Stimulated activated CD4-positive, alpha-beta T cell treated with anti-CD3 and anti-CD28 coated beads, Interleukin-15, amount 100 ng/mL, for 48 hours (primary cell): Measurements from ENCODE around the gene ADCY2.

Experiments
- DNase-seq, 2 donors: peaks; one replicate each; pipeline ENCODE4 v3.0.0-alpha.2; 2020; ENCODE audit warnings: low read depth in 2 of 2

Gene ADCY2

GRCh38 chr5:7503564-7503963 lies 107.6 kb downstream of the ADCY2 start:
- DNase-seq, result no peak

GRCh38 chr5:7515284-7515914 lies 119.5 kb downstream of the ADCY2 start:
- no peak for DNase-seq

GRCh38 chr5:7516253-7516652 lies 120.3 kb downstream of the ADCY2 start:
- no peak for DNase-seq

- no peak for DNase-seq
These were observed 121.1 kb downstream of the ADCY2 start for GRCh38 chr5:7517006-7517405.

- no peak for DNase-seq
These were observed 123.1 kb downstream of the ADCY2 start for GRCh38 chr5:7518947-7519560.

GRCh38 chr5:7519564-7519963 lies 123.6 kb downstream of the ADCY2 start:
- DNase-seq, result no peak

GRCh38 chr5:7529880-7530279 lies 133.9 kb downstream of the ADCY2 start:
- no peak for DNase-seq

GRCh38 chr5:7533941-7534340 lies 138.0 kb downstream of the ADCY2 start:
- DNase-seq, result no peak

- DNase-seq, result no peak
These were observed 138.6 kb downstream of the ADCY2 start for GRCh38 chr5:7534505-7534904.

GRCh38 chr5:7537573-7537972 lies 141.6 kb downstream of the ADCY2 start:
- DNase-seq, result no peak

- DNase-seq, result no peak
These were observed 143.6 kb downstream of the ADCY2 start for GRCh38 chr5:7539571-7539970.

- DNase-seq, result no peak
These were observed 145.0 kb downstream of the ADCY2 start for GRCh38 chr5:7540736-7541485.

- DNase-seq, result no peak
These were observed 146.0 kb downstream of the ADCY2 start for GRCh38 chr5:7541898-7542297.

- no peak for DNase-seq
These were observed 150.6 kb downstream of the ADCY2 start for GRCh38 chr5:7546555-7546954.

- DNase-seq, result no peak
These were observed 152.7 kb downstream of the ADCY2 start for GRCh38 chr5:7548596-7548995.

- DNase-seq, result no peak
These were observed 169.6 kb downstream of the ADCY2 start for GRCh38 chr5:7565559-7565958.

GRCh38 chr5:7576023-7576715 lies 180.2 kb downstream of the ADCY2 start:
- no peak for DNase-seq

GRCh38 chr5:7577381-7577780 lies 181.4 kb downstream of the ADCY2 start:
- DNase-seq, result no peak

- no peak for DNase-seq
These were observed 182.1 kb downstream of the ADCY2 start for GRCh38 chr5:7578071-7578470.

- DNase-seq, result no peak
These were observed 188.8 kb downstream of the ADCY2 start for GRCh38 chr5:7584749-7585148.

GRCh38 chr5:7585807-7586206 lies 189.9 kb downstream of the ADCY2 start:
- no peak for DNase-seq

- DNase-seq, result no peak
These were observed 190.5 kb downstream of the ADCY2 start for GRCh38 chr5:7586480-7586879.

- no peak for DNase-seq
These were observed 193.9 kb downstream of the ADCY2 start for GRCh38 chr5:7589800-7590199.
